ENCODE results near the gene MYLK4. TPM values are rescaled to one million over a fixed set of nuclear protein-coding genes. Genes with fewer than 3 reads are reported as not detected.

The MYLK4 gene
- total and polyA plus RNA-seq, 2 of the 13 experiments (the other 11 are each of a cell fraction or from before 2014, with no cell fraction given) = 0.26 to 0.29 TPM

- H4K20me1 ChIP-seq (ENCODE audit: insufficient read depth, low read length) = no peaks in the 10 kb centered on the region
- H3K36me3 ChIP-seq (replicated peaks in 1 of 2; ENCODE audit: control insufficient read depth in 1 of 2, insufficient read depth in 2 of 2, low read length in 2 of 2) = no peaks in the 10 kb centered on the region
- DNase-seq (ENCODE audit: low spot score) = no peak
- ChIA-PET POLR2A (no interaction called here), CTCF (ENCODE audit: low intra/inter-chr PET ratio, low total read pairs) (no interaction called here)
- no peak overlapping the region for H3K27ac ChIP-seq (ENCODE audit: extremely low read length, insufficient read depth, low read length)
- intact Hi-C loops (cut with micrococcal nuclease; ENCODE audit: unreplicated experiment) (no loop called here), in situ Hi-C loops (cut with HindIII; ENCODE audit: extremely low pct_ligation_motif_present, low pct_unique_long_range_greater_than_20kb) (no loop called here)
- no peaks in the 10 kb centered on the region for H3K9me3 ChIP-seq (ENCODE audit: low read length)
- 63% methylated on average over 5 of the region's 5 CpGs for WGBS (ENCODE audit: low lambda C conversion rate)
- H3K4me3 ChIP-seq (replicated peaks in 1 of 3; ENCODE audit: insufficient read depth in 1 of 3, low read depth in 2 of 3, low read length in 3 of 3) = no peak overlapping the region
- ATAC-seq = no peak
- H2AFZ ChIP-seq (ENCODE audit: low read length) = no peak overlapping the region
- no peak for FAIRE-seq
- TF ChIP-seq MBNL3 (CRISPR knock-in tag; conservative IDR thresholded peaks at IDR 0.05) = no peak
- TF ChIP-seq ZC3H4 (CRISPR knock-in tag; IDR thresholded peaks at IDR 0.05; ENCODE audit: borderline replicate concordance) = no peak
- TF ChIP-seq, protein P1, sequence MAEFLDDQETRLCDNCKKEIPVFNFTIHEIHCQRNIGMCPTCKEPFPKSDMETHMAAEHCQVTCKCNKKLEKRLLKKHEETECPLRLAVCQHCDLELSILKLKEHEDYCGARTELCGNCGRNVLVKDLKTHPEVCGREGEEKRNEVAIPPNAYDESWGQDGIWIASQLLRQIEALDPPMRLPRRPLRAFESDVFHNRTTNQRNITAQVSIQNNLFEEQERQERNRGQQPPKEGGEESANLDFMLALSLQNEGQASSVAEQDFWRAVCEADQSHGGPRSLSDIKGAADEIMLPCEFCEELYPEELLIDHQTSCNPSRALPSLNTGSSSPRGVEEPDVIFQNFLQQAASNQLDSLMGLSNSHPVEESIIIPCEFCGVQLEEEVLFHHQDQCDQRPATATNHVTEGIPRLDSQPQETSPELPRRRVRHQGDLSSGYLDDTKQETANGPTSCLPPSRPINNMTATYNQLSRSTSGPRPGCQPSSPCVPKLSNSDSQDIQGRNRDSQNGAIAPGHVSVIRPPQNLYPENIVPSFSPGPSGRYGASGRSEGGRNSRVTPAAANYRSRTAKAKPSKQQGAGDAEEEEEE (CRISPR knock-in tag; IDR thresholded peaks at IDR 0.05; ENCODE audit: borderline replicate concordance) = no peak
- no peak for TF ChIP-seq ESRRA (CRISPR knock-in tag; IDR thresholded peaks at IDR 0.05; ENCODE audit: low read depth)
- no peak for TF ChIP-seq ZNF180 (CRISPR knock-in tag; IDR thresholded peaks at IDR 0.05; ENCODE audit: borderline replicate concordance, low read depth)
- no peak for TF ChIP-seq SIN3A (IDR thresholded peaks at IDR 0.05; ENCODE audit: borderline replicate concordance, low read depth, low read length)
- TF ChIP-seq ZFP91 (CRISPR knock-in tag; IDR thresholded peaks at IDR 0.05; ENCODE audit: borderline replicate concordance) = no peak
- TF ChIP-seq ZNF468 (CRISPR knock-in tag; IDR thresholded peaks at IDR 0.05) = no peak
- no peak for TF ChIP-seq NFKB2 (CRISPR knock-in tag; IDR thresholded peaks at IDR 0.05; ENCODE audit: borderline replicate concordance)
- no peak for TF ChIP-seq ZNF660 (CRISPR knock-in tag; IDR thresholded peaks at IDR 0.05; ENCODE audit: borderline replicate concordance, low read depth)
- no peak for TF ChIP-seq ZFYVE20 (CRISPR knock-in tag; IDR thresholded peaks at IDR 0.05; ENCODE audit: borderline replicate concordance, low read depth)
- peaks cover 0 to 3% of the 10 kb centered on the region in 2 experiments; a peak in 1 of 5 replicates for H3K27me3 ChIP-seq (ENCODE audit: control insufficient read depth in 1 of 2, insufficient read depth in 2 of 2, low read length in 2 of 2)
- no peak overlapping the region for H3K4me2 ChIP-seq (ENCODE audit: low read depth, low read length)
- no TSS peak for BruUV-seq (replicated peaks)
- H3K4me1 ChIP-seq (ENCODE audit: insufficient read depth, low read length) = peaks cover 11% of the 10 kb centered on the region
- no peak overlapping the region for H3K9ac ChIP-seq (ENCODE audit: insufficient read depth, low read depth, low read length)
- H3K79me2 ChIP-seq (ENCODE audit: insufficient read depth, low read length) = no peaks in the 10 kb centered on the region
Observed at GRCh38 chr6:2659381-2659780, 91.3 kb downstream of the MYLK4 start.

Data from HepG2 (cell line).